Spleen (tissue), 7 donors: ENCODE measurements around the gene LSM14B.

ENCODE experiments used
- CTCF ChIP-seq, 11 experiments: fragments of 200-600 bp in 7 of 11; fragments of 450-650 bp in 4 of 11; sonication (generic) in 4 of 11; IDR thresholded peaks in 8 of 11; conservative IDR thresholded peaks in 3 of 11; 1 replicate in 7 of 11; 2 replicates in 4 of 11; pipeline versions ENCODE4 v1.4.0 to v1.8.0; 2016 to 2021; ENCODE audit warnings: antibody characterized with exemption in 11 of 11, inconsistent platforms in 4 of 11, mild to moderate bottlenecking in 1 of 11
- POLR2A ChIP-seq, 3 donors: fragments of 450-650 bp; IDR thresholded peaks; one replicate each; pipeline ENCODE4 v1.5.1; 2017; ENCODE audit warnings: antibody characterized with exemption in 3 of 3, mild to moderate bottlenecking in 1 of 3
- POLR2AphosphoS5 ChIP-seq, 3 donors: sonication (generic); formaldehyde crosslinking; IDR thresholded peaks; one replicate each; pipeline ENCODE4 v1.5.1; 2017; ENCODE audit warnings: antibody characterized with exemption in 3 of 3
- donor health status: DM: no; HTN: no; CAD: no; lungs with moderate emphysema.
- donor health status: DM: no; HTN: no; CAD: no.
- donor health status: DM: no; HTN: no; CAD: no.

- no peak for TF ChIP-seq CTCF (IDR thresholded peaks at IDR 0.05 in 8 of 11, conservative IDR thresholded peaks at IDR 0.05 in 3 of 11)
- no peak for TF ChIP-seq POLR2A (IDR thresholded peaks at IDR 0.05)
- peak; percentile 61 to 81 (median 70) for TF ChIP-seq POLR2AphosphoS5 (IDR thresholded peaks at IDR 0.05)
Measured at GRCh38 chr20:62117658-62118057, 4.6 kb upstream of the LSM14B start.
